Measurements from ENCODE around the gene MYRFL.
"Not testable (repeated sequence)": the region's sequence is repeated elsewhere in the genome, so short reads cannot be mapped to it uniquely, and the experiment has no call there.

Gene MYRFL

GRCh38 chr12:69851976-69852375 lies 26.9 kb downstream of the MYRFL start:
- DNase-seq (ENCODE audit: low read depth), result no peak
- H3K4me3 ChIP-seq (ENCODE audit: control insufficient read depth, low read depth, low read length), result no peak overlapping the region
- no peak for TF ChIP-seq CTCF (IDR thresholded peaks at IDR 0.05; ENCODE audit: control insufficient read depth, insufficient read depth, low read depth, low read length, missing control alignments)

DNA sequence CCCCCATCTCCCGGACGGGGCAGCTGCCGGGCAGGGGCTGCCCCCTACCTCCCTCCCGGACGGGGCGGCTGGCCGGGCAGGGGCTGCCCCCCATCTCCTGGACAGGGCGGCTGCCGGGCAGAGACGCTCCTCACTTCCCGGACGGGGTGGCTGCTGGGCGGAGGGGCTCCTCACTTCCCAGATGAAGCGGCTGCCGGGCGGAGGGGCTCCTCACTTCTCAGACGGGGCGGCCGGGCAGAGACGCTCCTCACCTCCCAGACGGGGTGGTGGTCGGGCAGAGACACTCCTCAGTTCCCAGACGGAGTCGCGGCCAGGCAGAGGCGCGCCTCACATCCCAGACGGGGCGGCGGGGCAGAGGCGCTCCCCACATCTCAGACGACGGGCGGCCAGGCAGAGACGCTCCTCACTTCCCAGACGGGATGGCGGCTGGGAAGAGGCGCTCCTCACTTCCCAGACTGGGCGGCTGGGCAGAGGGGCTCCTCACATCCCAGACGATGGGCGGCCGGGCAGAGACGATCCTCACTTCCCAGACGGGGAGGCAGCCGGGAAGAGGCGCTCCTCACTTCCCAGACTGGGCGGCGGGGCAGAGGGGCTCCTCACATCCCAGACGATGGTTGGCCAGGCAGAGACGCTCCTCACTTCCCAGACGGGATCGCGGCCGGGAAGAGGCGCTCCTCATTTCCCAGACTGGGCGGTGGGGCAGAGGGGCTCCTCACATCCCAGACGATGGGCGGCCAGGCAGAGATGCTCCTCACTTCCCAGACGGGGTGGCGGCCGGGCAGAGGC lies 28.3 kb downstream of the MYRFL start:
- H3K4me3 ChIP-seq (ENCODE audit: control insufficient read depth, low read depth, low read length); DNase-seq (ENCODE audit: low read depth): not testable (repeated sequence)

DNA sequence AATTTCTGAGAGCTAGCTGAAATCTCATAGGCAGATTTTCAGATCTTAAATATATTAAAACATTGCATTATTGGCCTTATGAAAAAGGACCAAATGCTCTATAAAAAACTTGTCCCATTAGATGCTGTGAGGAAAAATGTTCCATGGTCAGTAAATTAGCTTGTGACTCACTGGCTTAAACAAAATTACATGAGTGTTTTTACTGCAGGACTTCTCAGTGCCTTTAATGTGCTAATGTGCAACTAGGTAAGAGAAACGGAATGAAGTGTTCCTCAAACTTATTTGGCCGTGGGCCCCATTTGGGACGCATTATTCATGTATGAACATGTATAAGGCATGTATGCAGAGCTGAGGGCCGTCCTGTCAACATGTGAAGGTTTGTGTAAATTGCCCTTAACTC lies 41.7 kb downstream of the MYRFL start:
- H3K4me3 ChIP-seq (ENCODE audit: control insufficient read depth, low read depth, low read length), result no peak overlapping the region
- no peak for TF ChIP-seq CTCF (IDR thresholded peaks at IDR 0.05; ENCODE audit: control insufficient read depth, insufficient read depth, low read depth, low read length, missing control alignments)
- no peak for DNase-seq (ENCODE audit: low read depth)

- no peak for TF ChIP-seq CTCF (IDR thresholded peaks at IDR 0.05; ENCODE audit: control insufficient read depth, insufficient read depth, low read depth, low read length, missing control alignments)
- DNase-seq (ENCODE audit: low read depth), result no peak
- no peak overlapping the region for H3K4me3 ChIP-seq (ENCODE audit: control insufficient read depth, low read depth, low read length)
Measured at GRCh38 chr12:69868695-69869094, 43.7 kb downstream of the MYRFL start.

DNA sequence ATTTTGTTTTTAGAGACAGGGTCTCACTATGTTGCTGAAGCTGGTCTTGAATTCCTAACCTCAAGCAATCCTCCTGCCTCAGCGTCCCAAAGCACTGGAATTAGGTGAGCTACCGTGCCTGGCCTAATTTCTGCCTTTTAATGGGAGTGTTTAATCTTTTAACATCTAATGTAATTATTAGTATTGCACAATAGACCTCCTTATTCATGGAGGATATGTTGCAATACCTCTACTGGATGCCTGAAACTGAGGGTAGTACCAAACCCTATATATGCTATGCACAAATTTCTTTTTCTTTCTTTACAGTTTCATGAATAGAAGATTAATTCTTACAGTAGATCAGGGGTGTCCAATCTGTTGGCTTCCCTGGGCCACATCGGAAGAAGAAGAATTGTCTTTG lies 47.8 kb downstream of the MYRFL start:
- H3K4me3 ChIP-seq (ENCODE audit: control insufficient read depth, low read depth, low read length), result no peak overlapping the region
- TF ChIP-seq CTCF (IDR thresholded peaks at IDR 0.05; ENCODE audit: control insufficient read depth, insufficient read depth, low read depth, low read length, missing control alignments), result no peak
- no peak for DNase-seq (ENCODE audit: low read depth)

DNA sequence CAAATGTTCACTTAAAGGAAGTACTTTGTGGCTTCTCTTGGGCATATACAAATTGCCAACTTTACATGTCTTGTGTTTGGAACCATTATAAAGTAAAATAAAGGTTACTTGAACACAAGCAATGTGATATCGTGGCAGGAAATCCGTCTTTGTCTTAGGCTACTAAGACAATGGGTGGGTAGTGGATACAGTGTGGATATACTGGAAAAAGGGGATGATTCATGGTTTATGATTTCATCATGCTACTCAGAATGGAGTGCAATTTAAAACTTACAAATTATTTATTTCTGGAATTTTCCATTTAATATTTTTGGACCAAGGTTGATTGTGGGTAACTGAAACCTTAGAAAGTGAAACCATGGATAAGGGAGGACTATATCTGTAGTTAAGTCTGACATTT lies 48.4 kb downstream of the MYRFL start:
- TF ChIP-seq CTCF (IDR thresholded peaks at IDR 0.05; ENCODE audit: control insufficient read depth, insufficient read depth, low read depth, low read length, missing control alignments), result no peak
- H3K4me3 ChIP-seq (ENCODE audit: control insufficient read depth, low read depth, low read length), result no peak overlapping the region
- no peak for DNase-seq (ENCODE audit: low read depth)

DNA sequence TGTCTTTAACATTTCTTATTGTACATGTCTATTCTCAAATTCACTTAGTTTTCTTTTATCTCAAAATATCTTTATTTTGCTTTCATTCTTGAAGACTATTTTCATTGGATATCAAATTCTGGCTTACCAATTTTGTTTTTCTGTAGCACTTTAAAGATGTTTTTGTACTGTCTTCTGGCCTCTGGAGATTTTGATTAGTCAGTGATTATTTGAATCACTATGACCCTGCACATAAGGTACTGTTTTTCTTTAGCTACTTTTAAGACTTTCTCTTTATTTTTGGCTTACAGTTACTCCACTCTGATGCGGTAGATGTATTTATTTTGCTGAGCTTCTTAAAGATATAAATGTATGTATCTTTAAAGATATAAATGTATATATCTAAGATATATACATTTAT lies 49.6 kb downstream of the MYRFL start:
- DNase-seq (ENCODE audit: low read depth), result no peak
- H3K4me3 ChIP-seq (ENCODE audit: control insufficient read depth, low read depth, low read length), result no peak overlapping the region
- TF ChIP-seq CTCF (IDR thresholded peaks at IDR 0.05; ENCODE audit: control insufficient read depth, insufficient read depth, low read depth, low read length, missing control alignments), result no peak

All from AG09309 (cell line).